ENCODE measurements around the gene CFP. TPM values are rescaled to one million over a fixed set of nuclear protein-coding genes. Genes with fewer than 3 reads are reported as not detected.

Gene CFP
- polyA plus RNA-seq, 3 donors, result 461 to 498 (median 491) TPM

GRCh38 chrX:47631676-47632075, 1.9 kb upstream of the CFP start:
- intact Hi-C loops (cut with micrococcal nuclease), result loop anchor here (5.0 kb wide), 2 partner anchors 49 to 54 kb away; partner anchors contain the start of gene TIMP1 (in 1 of the 2)
- peaks cover 48% of the 10 kb centered on the region for H3K4me1 Mint-ChIP-seq
- no peak overlapping the region for H3K4me2 ChIP-seq (replicated peaks; ENCODE audit: extremely low read depth, low read length, poor library complexity, severe bottlenecking)
- H3K4me3 ChIP-seq (replicated peaks in 1 of 3; ENCODE audit: low read depth in 2 of 3, low read length in 3 of 3), result no peak overlapping the region
- WGBS (ENCODE audit: insufficient coverage), result no CpG with 5 or more reads among the region's 5 CpGs
- H3K4me1 ChIP-seq (ENCODE audit: control insufficient read depth in 1 of 2, insufficient read depth in 2 of 2, low read length in 2 of 2), result peaks cover 89 to 92% of the 10 kb centered on the region in 2 donors
- peak overlapping the region; percentile 12 to 39 for H3K4me3 Mint-ChIP-seq
- H4K20me1 ChIP-seq (ENCODE audit: insufficient read depth, low read length), result peaks cover 17% of the 10 kb centered on the region
- H3K27ac Mint-ChIP-seq, result peak overlapping the region in 3 of 7 donors; percentile 77 to 96 (median 87)
- H3K79me2 ChIP-seq (ENCODE audit: insufficient read depth, low read length), result peaks cover 40% of the 10 kb centered on the region
- peak overlapping the region; percentile 91 to 96 for H3K27ac ChIP-seq (ENCODE audit: low read depth in 1 of 2, low read length in 2 of 2)
- no peak overlapping the region for H2AFZ ChIP-seq (ENCODE audit: insufficient read depth, low read depth, low read length, poor library complexity, severe bottlenecking)
- no peaks in the 10 kb centered on the region for H3K27me3 ChIP-seq (ENCODE audit: control insufficient read depth in 2 of 2, insufficient read depth in 2 of 2, low read length in 2 of 2)
- no peaks in the 10 kb centered on the region for H3K9me3 ChIP-seq (replicated peaks in 1 of 2; ENCODE audit: control insufficient read depth in 1 of 2, insufficient read depth in 1 of 2, low read length in 2 of 2)
- peaks cover 20 to 26% of the 10 kb centered on the region in 2 donors for H3K36me3 Mint-ChIP-seq
- H3K36me3 ChIP-seq (replicated peaks in 1 of 2; ENCODE audit: control insufficient read depth in 1 of 2, insufficient read depth in 2 of 2, low read length in 2 of 2), result peaks cover 16 to 17% of the 10 kb centered on the region in 2 donors
- TF ChIP-seq CTCF (IDR thresholded peaks at IDR 0.05), result no peak
- H3K9ac ChIP-seq (ENCODE audit: insufficient read depth, low read length, poor library complexity, severe bottlenecking), result no peak overlapping the region
- DNase-seq, result no peak
- peaks cover 0 to 3% (median 0%) of the 10 kb centered on the region in 7 donors for H3K9me3 Mint-ChIP-seq
- H3K27me3 Mint-ChIP-seq (ENCODE audit: low read depth in 3 of 3), result peaks cover 0 to 5% (median 0%) of the 10 kb centered on the region in 3 donors

- peaks cover 44% of the 10 kb centered on the region for H4K20me1 ChIP-seq (ENCODE audit: insufficient read depth, low read length)
- no peak for TF ChIP-seq CTCF (IDR thresholded peaks at IDR 0.05)
- H3K27ac ChIP-seq (ENCODE audit: low read depth in 1 of 2, low read length in 2 of 2), result peak overlapping the region; percentile 88 to 96
- Mint-ChIP-seq H3K9me3 (peaks cover 0 to 3% (median 0%) of the 10 kb centered on the region in 7 donors), H3K36me3 (peaks cover 38 to 46% of the 10 kb centered on the region in 2 donors), H3K27me3 (ENCODE audit: low read depth in 3 of 3) (peaks cover 0 to 3% (median 2%) of the 10 kb centered on the region in 3 donors), H3K4me1 (peaks cover 64% of the 10 kb centered on the region), H3K27ac (peak overlapping the region in 6 of 7 donors; percentile 73 to 95 (median 83)), H3K4me3 (peak overlapping the region; percentile 82 to 92)
- H3K4me1 ChIP-seq (ENCODE audit: control insufficient read depth in 1 of 2, insufficient read depth in 2 of 2, low read length in 2 of 2), result peaks cover 87 to 92% of the 10 kb centered on the region in 2 donors
- DNase-seq, result peak in 1 of 3 donors; percentile 54
- peaks cover 38 to 39% of the 10 kb centered on the region in 2 donors for H3K36me3 ChIP-seq (replicated peaks in 1 of 2; ENCODE audit: control insufficient read depth in 1 of 2, insufficient read depth in 2 of 2, low read length in 2 of 2)
- H3K9me3 ChIP-seq (replicated peaks in 1 of 2; ENCODE audit: control insufficient read depth in 1 of 2, insufficient read depth in 1 of 2, low read length in 2 of 2), result no peaks in the 10 kb centered on the region
- peaks cover 38% of the 10 kb centered on the region for H3K79me2 ChIP-seq (ENCODE audit: insufficient read depth, low read length)
- peak overlapping the region; percentile 75 for H3K4me2 ChIP-seq (replicated peaks; ENCODE audit: extremely low read depth, low read length, poor library complexity, severe bottlenecking)
- H3K4me3 ChIP-seq (replicated peaks in 1 of 3; ENCODE audit: low read depth in 2 of 3, low read length in 3 of 3), result peak overlapping the region; percentile 70 to 90 (median 79)
- intact Hi-C loops (cut with micrococcal nuclease), result loop anchor here in 1 of 2 donors (5.0 kb wide), 1 partner anchor 42 kb away; no protein-coding TSS in a partner anchor
- H2AFZ ChIP-seq (ENCODE audit: insufficient read depth, low read depth, low read length, poor library complexity, severe bottlenecking), result no peak overlapping the region
- peak overlapping the region; percentile 66 for H3K9ac ChIP-seq (ENCODE audit: insufficient read depth, low read length, poor library complexity, severe bottlenecking)
- WGBS (ENCODE audit: insufficient coverage), result no CpG with 5 or more reads among the region's 1 CpG
- no peaks in the 10 kb centered on the region for H3K27me3 ChIP-seq (ENCODE audit: control insufficient read depth in 2 of 2, insufficient read depth in 2 of 2, low read length in 2 of 2)
Measured at GRCh38 chrX:47628982-47629381, 748 bp downstream of the CFP start.
